ENCODE data around the gene GP1BB.

- no peak for TF ChIP-seq CTCF (IDR thresholded peaks at IDR 0.05 in 4 of 5, conservative IDR thresholded peaks at IDR 0.05 in 1 of 5)
- peak; percentile 72 to 78 for TF ChIP-seq POLR2A (IDR thresholded peaks at IDR 0.05)
These were observed 37.0 kb downstream of the GP1BB start, which contains the start of gene TBX1 for GRCh38 chr22:19760058-19760950.
